Myometrial cell (primary cell): ENCODE measurements around the gene TCEAL2. TPM values are rescaled to one million over a fixed set of nuclear protein-coding genes. Genes with fewer than 3 reads are reported as not detected.

Source experiments
- total RNA-seq: library from RNA; depleted of rRNA; stranded (reverse); fragments of >200 nt; gene quantifications from 2 replicates; pipeline ENCODE4 v1.2.3, GENCODE V29; 2015

TCEAL2 gene
- total RNA-seq: not detected in 2 replicates

DNA sequence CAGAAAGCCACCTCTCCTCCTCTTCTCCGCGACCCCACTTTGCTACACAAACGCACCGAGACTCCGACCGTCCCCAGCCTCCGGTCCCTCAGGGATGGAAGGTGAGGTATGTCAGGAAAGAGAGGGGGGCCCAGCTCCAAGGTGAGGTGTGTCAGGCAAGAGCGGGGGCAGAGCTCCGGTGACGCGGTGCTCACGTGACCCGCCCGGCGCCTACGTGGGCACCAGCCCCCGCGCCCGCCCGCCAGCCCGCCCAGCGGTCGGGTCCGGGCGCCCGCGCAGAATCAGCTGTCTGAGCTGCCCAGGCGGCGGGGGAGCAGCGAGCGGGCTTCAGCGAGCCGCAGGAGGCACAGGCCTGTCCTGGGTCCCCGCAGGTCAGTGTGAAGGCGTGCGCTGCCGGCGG, at the start of gene TCEAL2:
Gene TCEAL2 (plus strand): TSS at position 244 of the 400 bp plus-strand sequence. CDS start 1,152 bp downstream, outside the sequence.

DNA sequence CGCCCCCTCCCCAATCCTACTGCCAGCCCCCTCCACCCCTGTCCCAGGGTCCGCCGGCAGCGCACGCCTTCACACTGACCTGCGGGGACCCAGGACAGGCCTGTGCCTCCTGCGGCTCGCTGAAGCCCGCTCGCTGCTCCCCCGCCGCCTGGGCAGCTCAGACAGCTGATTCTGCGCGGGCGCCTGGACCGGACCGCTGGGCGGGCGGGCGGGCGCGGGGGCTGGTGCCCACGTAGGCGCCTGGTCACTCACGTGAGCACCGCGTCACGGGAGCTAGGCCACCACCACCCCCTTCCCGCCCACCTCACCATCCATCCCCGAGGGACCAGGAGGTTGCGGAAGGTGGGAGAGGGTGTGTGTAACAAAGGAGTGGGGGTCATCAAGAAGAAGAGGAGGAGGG, 16.8 kb downstream of the TCEAL2 start, which contains the start of gene TCEAL6:
Gene TCEAL6 (minus strand): TSS at position 208 of the 400 bp plus-strand sequence.

DNA sequence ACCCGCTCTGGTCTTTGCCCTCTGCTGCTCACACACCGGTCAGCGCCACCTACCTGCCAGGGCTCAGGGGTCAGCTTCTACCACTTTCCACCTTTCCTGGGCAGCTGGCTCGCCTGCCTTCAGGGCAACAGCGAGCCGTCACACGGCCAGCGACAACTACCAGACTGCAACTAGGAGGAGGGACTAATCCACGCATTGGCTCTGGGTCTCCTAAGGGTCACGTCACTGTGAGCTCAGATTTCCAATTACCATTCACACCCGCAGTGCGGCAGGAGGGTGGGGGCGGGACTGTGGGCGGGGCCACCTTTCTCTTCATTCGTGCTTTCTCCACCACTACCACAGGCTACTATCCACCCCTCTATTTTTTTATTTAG, 30.3 kb downstream of the TCEAL2 start, which contains the start of gene BEX5:
Gene BEX5 (minus strand): TSS at position 172 of the 374 bp plus-strand sequence. CDS start 1,712 bp downstream, outside the sequence.

Other genes starting within 250 kb of the TCEAL2 start
- gene ZMAT1, start 193.7 kb upstream of the TCEAL2 start, total RNA-seq: under 0.01 TPM in 1 of 2 replicates, not detected in the other
- not detected in 2 replicates for gene TCEAL6, start 16.8 kb downstream of the TCEAL2 start, total RNA-seq
- gene BEX5, start 30.3 kb downstream of the TCEAL2 start, total RNA-seq: 0.29 TPM in 1 of 2 replicates, not detected in the other
- not detected in 2 replicates for gene TCP11X1, start 89.6 kb downstream of the TCEAL2 start, total RNA-seq
- gene NXF2, start 121.5 kb downstream of the TCEAL2 start, total RNA-seq: not detected in 2 replicates